Jurkat, Clone E6-1 (cell line): ENCODE data around the gene NOX3.

Source experiments
- DNase-seq: peaks from one replicate; pipeline ENCODE4 v3.0.0-alpha.2; 2011; ENCODE audit warnings: low read depth, low spot score
- H3K4me3 ChIP-seq: 2 replicates; pipeline ENCODE4 v1.5.1; 2011; ENCODE audit warnings: mild to moderate bottlenecking, low read length, control low read depth, moderate library complexity

Gene NOX3

GRCh38 chr6:155440398-155441111 lies 15.1 kb downstream of the NOX3 start:
- H3K4me3 ChIP-seq: no peak overlapping the region

GRCh38 chr6:155439376-155439775 lies 16.3 kb downstream of the NOX3 start:
- DNase-seq: no peak
- H3K4me3 ChIP-seq: no peak overlapping the region

More at GRCh38 chr6:155440398-155441111, 15.1 kb downstream of the NOX3 start:
- no peak for DNase-seq

- no peak for DNase-seq
- no peak overlapping the region for H3K4me3 ChIP-seq
Observed at GRCh38 chr6:155436981-155437749, 18.5 kb downstream of the NOX3 start.

GRCh38 chr6:155434829-155435423 lies 20.7 kb downstream of the NOX3 start:
- no peak overlapping the region for H3K4me3 ChIP-seq
- no peak for DNase-seq

- no peak for DNase-seq
- no peak overlapping the region for H3K4me3 ChIP-seq
Observed at GRCh38 chr6:155434096-155434495, 21.5 kb downstream of the NOX3 start.

GRCh38 chr6:155432293-155432692 lies 23.3 kb downstream of the NOX3 start:
- DNase-seq: no peak
- H3K4me3 ChIP-seq: no peak overlapping the region

GRCh38 chr6:155429321-155429893 lies 26.2 kb downstream of the NOX3 start:
- DNase-seq: no peak
- no peak overlapping the region for H3K4me3 ChIP-seq

GRCh38 chr6:155426408-155426945 lies 29.2 kb downstream of the NOX3 start:
- DNase-seq: no peak
- no peak overlapping the region for H3K4me3 ChIP-seq

- DNase-seq: no peak
- H3K4me3 ChIP-seq: no peak overlapping the region
Observed at GRCh38 chr6:155424181-155424580, 31.5 kb downstream of the NOX3 start.

- no peak for DNase-seq
- no peak overlapping the region for H3K4me3 ChIP-seq
Observed at GRCh38 chr6:155422635-155423034, 33.0 kb downstream of the NOX3 start.

- H3K4me3 ChIP-seq: no peak overlapping the region
- no peak for DNase-seq
Observed at GRCh38 chr6:155420492-155420891, 35.1 kb downstream of the NOX3 start.

- DNase-seq: no peak
- no peak overlapping the region for H3K4me3 ChIP-seq
Observed at GRCh38 chr6:155419161-155419560, 36.5 kb downstream of the NOX3 start.

- no peak overlapping the region for H3K4me3 ChIP-seq
- no peak for DNase-seq
Observed at GRCh38 chr6:155418017-155418761, 37.5 kb downstream of the NOX3 start.

GRCh38 chr6:155417454-155417853 lies 38.2 kb downstream of the NOX3 start:
- no peak for DNase-seq
- H3K4me3 ChIP-seq: no peak overlapping the region

GRCh38 chr6:155415953-155416352 lies 39.7 kb downstream of the NOX3 start:
- H3K4me3 ChIP-seq: no peak overlapping the region
- DNase-seq: no peak

- no peak for DNase-seq
- no peak overlapping the region for H3K4me3 ChIP-seq
Observed at GRCh38 chr6:155414049-155414448, 41.6 kb downstream of the NOX3 start.

GRCh38 chr6:155412335-155412734 lies 43.3 kb downstream of the NOX3 start:
- no peak for DNase-seq
- no peak overlapping the region for H3K4me3 ChIP-seq

GRCh38 chr6:155411154-155412052 lies 44.2 kb downstream of the NOX3 start:
- no peak for DNase-seq
- H3K4me3 ChIP-seq: no peak overlapping the region
